Mesendoderm (in vitro differentiated cells): Measurements from ENCODE around the gene PIEZO2.

Experiments
- DNase-seq: peaks from one replicate; pipeline ENCODE4 v3.0.0; 2013
- H2AK5ac ChIP-seq: 2 replicates; pipeline ENCODE4 v1.6.1; 2013; ENCODE audit warnings: low read length, inconsistent platforms
- H2BK120ac ChIP-seq: 2 replicates; pipeline ENCODE4 v1.6.1; 2013; ENCODE audit warnings: low read depth, mild to moderate bottlenecking, low read length, moderate library complexity, mixed read lengths
- H2BK15ac ChIP-seq: replicated peaks from 2 replicates; pipeline ENCODE4 v1.6.1; 2013; ENCODE audit warnings: low read depth, mild to moderate bottlenecking, moderate library complexity
- H2BK5ac ChIP-seq: 2 replicates; pipeline ENCODE4 v1.6.1; 2013; ENCODE audit warnings: low read length, inconsistent platforms
- H3K18ac ChIP-seq: 2 replicates; pipeline ENCODE4 v1.6.1; 2013; ENCODE audit warnings: mild to moderate bottlenecking, low read length, mixed read lengths
- H3K23ac ChIP-seq: one replicate; pipeline ENCODE4 v1.6.1; 2013; ENCODE audit warnings: low read length
- H3K27ac ChIP-seq: 2 replicates; pipeline ENCODE4 v1.5.1; 2013; ENCODE audit warnings: low read depth, mild to moderate bottlenecking, inconsistent platforms, low read length, moderate library complexity
- H3K27me3 ChIP-seq: 2 replicates; pipeline ENCODE4 v1.6.1; 2013; ENCODE audit warnings: low read length, control low read depth, mild to moderate bottlenecking, inconsistent platforms; ENCODE audit not compliant: insufficient read depth, poor library complexity
- H3K36me3 ChIP-seq: 2 replicates; pipeline ENCODE4 v1.6.1; 2013; ENCODE audit warnings: low read length, inconsistent platforms; ENCODE audit not compliant: control insufficient read depth, insufficient read depth
- H3K4ac ChIP-seq: one replicate; pipeline ENCODE4 v1.6.1; 2013; ENCODE audit warnings: low read depth, mild to moderate bottlenecking, low read length, moderate library complexity
- H3K4me1 ChIP-seq: 2 replicates; pipeline ENCODE4 v1.6.1; 2013; ENCODE audit warnings: low read depth, low read length, inconsistent platforms; ENCODE audit not compliant: control insufficient read depth
- H3K4me2 ChIP-seq: 2 replicates; pipeline ENCODE4 v1.6.1; 2013; ENCODE audit warnings: low read length
- H3K4me3 ChIP-seq: 2 replicates; pipeline ENCODE4 v1.5.1; 2013; ENCODE audit warnings: mild to moderate bottlenecking, low read length
- H3K56ac ChIP-seq: one replicate; pipeline ENCODE4 v1.6.1; 2013; ENCODE audit warnings: low read length
- H3K79me1 ChIP-seq: 2 replicates; pipeline ENCODE4 v1.6.1; 2013; ENCODE audit warnings: low read length, inconsistent platforms
- H3K79me2 ChIP-seq: 2 replicates; pipeline ENCODE4 v1.6.1; 2013; ENCODE audit warnings: mild to moderate bottlenecking, low read length; ENCODE audit not compliant: control insufficient read depth, insufficient read depth
- H3K9ac ChIP-seq: 2 replicates; pipeline ENCODE4 v1.6.1; 2013; ENCODE audit warnings: low read length, inconsistent platforms
- H4K5ac ChIP-seq: one replicate; pipeline ENCODE4 v1.6.1; 2013; ENCODE audit warnings: low read length
- H4K8ac ChIP-seq: one replicate; pipeline ENCODE4 v1.6.1; 2013; ENCODE audit warnings: low read depth, mild to moderate bottlenecking, control low read depth, low read length, moderate library complexity
- WGBS: extraction: QIAGEN DNeasy Blood & Tissue Kit; methylation state at CpG from one replicate; pipeline ENCODE4 v1.1.7; 2013; ENCODE audit warnings: low lambda C conversion rate, missing lambda C conversion rate; ENCODE audit not compliant: insufficient coverage; ENCODE audit errors: extremely low coverage; 5-methylcytosine and 5-hydroxymethylcytosine counted together

PIEZO2 gene

DNA sequence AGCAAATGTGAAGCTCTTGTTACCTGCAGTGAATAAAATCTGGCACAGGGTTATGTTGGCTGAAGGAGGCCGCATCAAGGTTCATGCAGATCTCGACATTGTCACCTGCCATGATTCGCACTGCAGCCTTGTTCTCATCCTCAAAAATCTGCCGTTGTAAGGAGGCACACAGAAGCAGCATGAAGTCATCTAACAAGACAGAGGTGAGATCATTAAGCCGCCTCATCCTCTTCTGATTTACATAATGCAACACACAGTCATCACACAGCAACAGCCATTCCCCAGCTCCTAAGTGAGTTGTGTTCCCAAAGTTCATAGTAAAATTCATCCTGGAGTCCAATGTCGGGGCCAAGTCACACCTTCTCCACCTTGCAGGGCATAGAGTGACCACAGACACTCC is 391.4 kb downstream of the PIEZO2 start:
- H3K79me2 ChIP-seq, result no peaks in the 10 kb centered on the region
- no peak overlapping the region for H3K9ac ChIP-seq
- H3K4me2 ChIP-seq, result no peak overlapping the region
- no peak overlapping the region for H4K5ac ChIP-seq
- no peak overlapping the region for H3K23ac ChIP-seq
- no peak overlapping the region for H2BK15ac ChIP-seq
- H3K36me3 ChIP-seq, result no peaks in the 10 kb centered on the region
- no peak overlapping the region for H3K18ac ChIP-seq
- no peak overlapping the region for H3K4ac ChIP-seq
- H2AK5ac ChIP-seq, result no peak overlapping the region
- H3K79me1 ChIP-seq, result no peaks in the 10 kb centered on the region
- no peak for DNase-seq
- no peak overlapping the region for H3K56ac ChIP-seq
- no peaks in the 10 kb centered on the region for H3K27me3 ChIP-seq
- H4K8ac ChIP-seq, result no peak overlapping the region
- H3K4me3 ChIP-seq, result no peak overlapping the region
- H3K4me1 ChIP-seq, result no peaks in the 10 kb centered on the region
- WGBS, result no CpG with 5 or more reads among the region's 6 CpGs
- no peak overlapping the region for H2BK5ac ChIP-seq
- no peak overlapping the region for H2BK120ac ChIP-seq
- no peak overlapping the region for H3K27ac ChIP-seq

DNA sequence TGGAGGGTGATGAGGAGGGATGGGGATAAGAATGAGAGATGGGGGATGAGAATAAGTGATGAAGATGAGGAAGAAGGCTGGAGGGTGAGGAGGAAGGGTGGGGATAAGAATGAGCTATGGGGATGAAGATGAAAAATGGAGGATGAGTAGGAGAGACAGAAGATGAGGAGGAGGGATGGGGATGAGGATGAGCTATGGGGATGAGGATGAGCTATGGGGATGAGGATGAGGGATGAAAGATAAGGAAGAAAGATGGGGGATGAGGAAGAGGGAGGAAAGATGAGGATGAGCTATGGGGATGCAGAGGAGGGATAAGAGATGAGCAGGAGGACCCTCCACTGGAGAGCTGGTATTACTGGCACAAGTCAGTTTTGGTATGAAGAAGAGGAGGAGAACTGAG is 392.0 kb downstream of the PIEZO2 start:
- H2BK120ac ChIP-seq, result no peak overlapping the region
- no peak overlapping the region for H4K5ac ChIP-seq
- no peak overlapping the region for H2BK15ac ChIP-seq
- H2BK5ac ChIP-seq, result no peak overlapping the region
- H3K9ac ChIP-seq, result no peak overlapping the region
- H2AK5ac ChIP-seq, result no peak overlapping the region
- H3K79me2 ChIP-seq, result no peaks in the 10 kb centered on the region
- H3K27ac ChIP-seq, result no peak overlapping the region
- H3K4me3 ChIP-seq, result no peak overlapping the region
- H3K36me3 ChIP-seq, result no peaks in the 10 kb centered on the region
- H3K23ac ChIP-seq, result no peak overlapping the region
- no peak overlapping the region for H3K56ac ChIP-seq
- no peak overlapping the region for H3K18ac ChIP-seq
- H3K79me1 ChIP-seq, result no peaks in the 10 kb centered on the region
- no peaks in the 10 kb centered on the region for H3K4me1 ChIP-seq
- no peak for DNase-seq
- no peak overlapping the region for H3K4me2 ChIP-seq
- no peak overlapping the region for H4K8ac ChIP-seq
- no peaks in the 10 kb centered on the region for H3K27me3 ChIP-seq
- H3K4ac ChIP-seq, result no peak overlapping the region

DNA sequence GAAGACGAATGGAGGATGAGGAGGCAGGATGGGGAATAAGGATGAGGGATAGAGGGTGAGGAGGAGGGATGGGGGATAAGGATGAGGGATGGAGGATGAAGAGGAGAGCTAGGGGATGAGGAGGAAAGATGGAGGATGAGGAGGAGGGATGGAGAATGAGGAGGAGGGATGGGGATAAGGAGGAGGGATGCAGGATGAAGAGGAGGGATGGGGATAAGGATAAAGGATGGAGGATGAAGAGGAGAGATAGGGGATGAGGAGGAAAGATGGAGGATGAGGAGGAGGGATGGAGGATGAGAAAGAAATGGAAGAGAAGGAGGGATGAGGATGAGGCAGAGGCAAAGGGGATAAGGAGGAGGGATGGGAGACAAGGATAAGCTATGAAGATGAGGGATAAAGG is 393.5 kb downstream of the PIEZO2 start:
- Histone ChIP-seq H2BK15ac (no peak overlapping the region), H3K36me3 (no peaks in the 10 kb centered on the region), H3K18ac (no peak overlapping the region), H3K23ac (no peak overlapping the region), H3K56ac (no peak overlapping the region), H3K4me1 (no peaks in the 10 kb centered on the region), H4K8ac (no peak overlapping the region), H3K9ac (no peak overlapping the region), H2BK5ac (no peak overlapping the region), H3K4me2 (no peak overlapping the region), H3K4me3 (no peak overlapping the region), H3K79me2 (no peaks in the 10 kb centered on the region), H3K4ac (no peak overlapping the region), H3K27me3 (no peaks in the 10 kb centered on the region), H4K5ac (no peak overlapping the region), H3K79me1 (no peaks in the 10 kb centered on the region), H2AK5ac (no peak overlapping the region), H2BK120ac (no peak overlapping the region), H3K27ac (no peak overlapping the region)
- WGBS, result 100% methylated on average over 1 of the region's 1 CpG
- DNase-seq, result no peak

DNA sequence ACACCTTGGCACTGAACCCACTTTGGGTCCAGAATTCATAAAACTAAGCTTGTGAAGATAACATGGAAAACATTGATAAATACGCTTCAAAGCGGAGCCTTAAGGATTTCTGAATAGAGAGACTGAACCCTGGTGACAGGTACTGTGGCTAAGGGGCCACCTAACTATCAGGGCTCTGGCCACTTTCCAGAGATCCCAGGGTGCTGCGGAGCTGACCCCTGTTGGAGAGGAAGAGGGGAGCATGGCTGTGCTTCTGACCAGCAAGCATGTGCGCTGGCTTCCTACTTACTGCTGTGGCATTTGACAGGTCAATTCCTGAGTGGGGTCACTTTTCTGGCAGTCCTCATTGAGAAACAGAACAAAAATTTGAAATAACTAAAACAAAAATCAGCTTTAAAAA is 395.2 kb downstream of the PIEZO2 start:
- H3K27ac ChIP-seq, result no peak overlapping the region
- no peak overlapping the region for H4K5ac ChIP-seq
- no peak overlapping the region for H3K9ac ChIP-seq
- no peaks in the 10 kb centered on the region for H3K79me1 ChIP-seq
- H3K36me3 ChIP-seq, result no peaks in the 10 kb centered on the region
- no peaks in the 10 kb centered on the region for H3K4me1 ChIP-seq
- no CpG with 5 or more reads among the region's 4 CpGs for WGBS
- no peak overlapping the region for H4K8ac ChIP-seq
- H2BK120ac ChIP-seq, result no peak overlapping the region
- H3K4me2 ChIP-seq, result no peak overlapping the region
- H3K4me3 ChIP-seq, result no peak overlapping the region
- H2AK5ac ChIP-seq, result no peak overlapping the region
- no peak overlapping the region for H3K4ac ChIP-seq
- no peak overlapping the region for H2BK5ac ChIP-seq
- H3K23ac ChIP-seq, result no peak overlapping the region
- H3K56ac ChIP-seq, result no peak overlapping the region
- no peak overlapping the region for H2BK15ac ChIP-seq
- H3K18ac ChIP-seq, result no peak overlapping the region
- no peaks in the 10 kb centered on the region for H3K27me3 ChIP-seq
- H3K79me2 ChIP-seq, result no peaks in the 10 kb centered on the region
- DNase-seq, result no peak

DNA sequence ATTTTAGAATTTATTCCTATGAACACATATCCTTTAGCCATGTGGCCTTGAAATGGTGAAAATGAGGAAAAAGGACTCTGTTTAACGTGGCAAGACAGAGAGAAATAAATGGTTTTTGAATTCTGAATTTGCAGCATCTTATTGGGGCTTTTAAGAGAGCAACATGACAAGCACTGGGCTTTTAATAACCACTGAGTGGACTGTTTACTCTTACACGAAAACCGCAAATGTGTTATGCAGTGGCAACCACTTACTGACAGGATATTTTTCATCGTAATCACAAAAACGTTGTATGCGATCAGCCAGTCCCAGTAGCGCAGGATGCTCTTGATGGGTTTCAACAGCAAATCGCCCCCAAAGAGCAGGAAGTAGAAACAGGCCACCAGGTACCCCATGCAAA is 397.0 kb downstream of the PIEZO2 start:
- H3K23ac ChIP-seq, result no peak overlapping the region

DNA sequence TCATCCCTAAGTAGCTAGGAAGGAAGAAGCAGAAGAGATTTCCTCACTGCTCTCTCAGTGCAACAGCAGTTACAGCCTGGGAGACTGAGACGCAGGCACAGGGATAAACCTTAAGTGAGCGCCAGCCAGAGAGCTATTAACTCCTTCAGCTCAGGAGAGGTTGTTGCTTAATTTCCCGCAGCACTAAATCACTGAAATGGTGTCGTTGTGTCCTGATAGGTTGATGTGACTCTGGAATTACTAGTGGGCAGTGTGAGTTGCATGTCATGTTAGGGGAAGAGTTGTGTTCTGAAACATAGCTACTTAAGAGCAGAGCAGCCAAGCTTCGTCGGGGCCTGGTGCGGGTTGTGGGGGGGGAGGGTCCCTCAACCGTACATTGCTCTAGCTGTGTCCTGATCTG is 397.7 kb downstream of the PIEZO2 start:
- no peak overlapping the region for H4K5ac ChIP-seq
- H2BK15ac ChIP-seq, result no peak overlapping the region
- H3K27ac ChIP-seq, result no peak overlapping the region
- H2BK5ac ChIP-seq, result no peak overlapping the region
- no peak overlapping the region for H3K56ac ChIP-seq
- H3K27me3 ChIP-seq, result no peaks in the 10 kb centered on the region
- no CpG with 5 or more reads among the region's 8 CpGs for WGBS
- H4K8ac ChIP-seq, result no peak overlapping the region
- no peak overlapping the region for H3K23ac ChIP-seq
- no peak overlapping the region for H3K4me2 ChIP-seq
- H3K9ac ChIP-seq, result no peak overlapping the region
- H2AK5ac ChIP-seq, result no peak overlapping the region
- no peak overlapping the region for H2BK120ac ChIP-seq
- no peaks in the 10 kb centered on the region for H3K36me3 ChIP-seq
- no peak overlapping the region for H3K18ac ChIP-seq
- no peaks in the 10 kb centered on the region for H3K79me2 ChIP-seq
- no peak overlapping the region for H3K4me3 ChIP-seq
- no peak overlapping the region for H3K4ac ChIP-seq
- H3K79me1 ChIP-seq, result no peaks in the 10 kb centered on the region
- H3K4me1 ChIP-seq, result no peaks in the 10 kb centered on the region
- DNase-seq, result no peak

More for the DNA sequence above, 397.0 kb downstream of the PIEZO2 start:
- Histone ChIP-seq H3K27me3 (no peaks in the 10 kb centered on the region), H2BK5ac (no peak overlapping the region), H3K9ac (no peak overlapping the region), H3K36me3 (no peaks in the 10 kb centered on the region), H3K4ac (no peak overlapping the region), H3K27ac (no peak overlapping the region), H3K56ac (no peak overlapping the region), H2AK5ac (no peak overlapping the region), H2BK15ac (no peak overlapping the region), H3K79me1 (no peaks in the 10 kb centered on the region), H4K5ac (no peak overlapping the region), H3K4me2 (no peak overlapping the region), H4K8ac (no peak overlapping the region), H3K4me1 (no peaks in the 10 kb centered on the region), H3K79me2 (no peaks in the 10 kb centered on the region), H3K4me3 (no peak overlapping the region), H3K18ac (no peak overlapping the region), H2BK120ac (no peak overlapping the region)
- no CpG with 5 or more reads among the region's 8 CpGs for WGBS
- DNase-seq, result no peak
